Ovary (tissue), 9 donors: ENCODE results near the gene CRYBA1. TPM values are rescaled to one million over a fixed set of nuclear protein-coding genes. Genes with fewer than 3 reads are reported as not detected.

Experiments used
- DNase-seq, 5 donors: peaks; one replicate each; pipeline ENCODE4 v3.0.0-alpha.2; 2019 to 2020
- H3K27ac ChIP-seq, 2 donors: fragments of 200-600 bp; one replicate each; pipeline versions ENCODE4 v1.5.1 to v1.8.0; 2019 to 2022
- H3K27me3 ChIP-seq: fragments of 200-600 bp; one replicate; pipeline ENCODE4 v1.8.0; 2022
- H3K36me3 ChIP-seq: fragments of 200-600 bp; sonication (generic); one replicate; pipeline ENCODE4 v1.5.1; 2019
- H3K4me1 ChIP-seq: one replicate; pipeline ENCODE4 v1.8.1; 2013; ENCODE audit warnings: mild to moderate bottlenecking, moderate library complexity; ENCODE audit not compliant: insufficient read depth
- H3K4me3 ChIP-seq: fragments of 200-600 bp; sonication (generic); one replicate; pipeline ENCODE4 v1.5.1; 2017
- H3K9me3 ChIP-seq, 2 donors: fragments of 200-600 bp in 1 of 2; sonication (generic) in 1 of 2; one replicate each; pipeline versions ENCODE4 v1.5.1 to v1.8.1; 2013 to 2019; ENCODE audit warnings: mild to moderate bottlenecking in 1 of 2, moderate library complexity in 1 of 2
- CTCF ChIP-seq, 3 donors: fragments of 450-650 bp in 2 of 3; fragments of 200-600 bp in 1 of 3; IDR thresholded peaks; one replicate each; pipeline versions ENCODE4 v1.5.1 to v1.8.0; 2016 to 2022; ENCODE audit warnings: antibody characterized with exemption in 3 of 3, mild to moderate bottlenecking in 1 of 3
- EP300 ChIP-seq: sonication (generic); formaldehyde crosslinking; IDR thresholded peaks from one replicate; pipeline ENCODE4 v1.6.1; 2017; ENCODE audit warnings: antibody characterized with exemption
- POLR2A ChIP-seq: fragments of 450-650 bp; IDR thresholded peaks from one replicate; pipeline ENCODE4 v1.6.1; 2017; ENCODE audit warnings: antibody characterized with exemption, mild to moderate bottlenecking, moderate library complexity
- WGBS, 3 donors: extraction: QIAGEN DNeasy Blood & Tissue Kit in 1 of 3; methylation state at CpG; one replicate each; pipeline versions ENCODE4 v1.1.5 to v1.1.7; 2013 to 2017; 5-methylcytosine and 5-hydroxymethylcytosine counted together
- intact Hi-C, 4 donors: fragments of 100-400 bp; cut with DNase I; formaldehyde crosslinking; loops; one replicate each; pipeline versions ENCODE4 v1.11.0 to v1.15.1; 2022 to 2023
- polyA plus RNA-seq, 2 donors: library from polyadenylated mRNA; stranded (reverse); fragments of 200-250 nt in 1 of 2; fragments of 350-450 nt in 1 of 2; fragmentation: Illumina TruSeq in 1 of 2; extraction: RNeasy Lipid Tissue Mini Kit (QIAGEN cat#74804) in 1 of 2; gene quantifications; one replicate each; pipeline ENCODE4 v1.2.3, GENCODE V29; 2013 to 2014
- total RNA-seq, 7 donors: library from RNA; depleted of rRNA in 2 of 7; stranded (reverse); fragments of >200 nt in 2 of 7; fragmentation: NEBNext Ultra II Directional in 3 of 7; extraction: Animal tissue kit (Norgen Biotek cat#: 25700) in 3 of 7; gene quantifications; one replicate each; pipeline versions ENCODE4 v1.1.0 to v1.2.4, GENCODE V29; 2016 to 2023
- donor health status: DM: no; HTN: no; CAD: no; lungs with moderate emphysema.
- donor health status: DM: no; HTN: no; CAD: no.
- donor health status: Bipolar disorder and iron deficiency.
- donor health status: DM: yes; HTN: yes; CAD: no.
- donor health status: DM: no; HTN: no; CAD: no.
- donor health status: DM: yes; HTN: yes; CAD: no.

The CRYBA1 gene
- total and polyA plus RNA-seq, 9 donors: not detected

DNA sequence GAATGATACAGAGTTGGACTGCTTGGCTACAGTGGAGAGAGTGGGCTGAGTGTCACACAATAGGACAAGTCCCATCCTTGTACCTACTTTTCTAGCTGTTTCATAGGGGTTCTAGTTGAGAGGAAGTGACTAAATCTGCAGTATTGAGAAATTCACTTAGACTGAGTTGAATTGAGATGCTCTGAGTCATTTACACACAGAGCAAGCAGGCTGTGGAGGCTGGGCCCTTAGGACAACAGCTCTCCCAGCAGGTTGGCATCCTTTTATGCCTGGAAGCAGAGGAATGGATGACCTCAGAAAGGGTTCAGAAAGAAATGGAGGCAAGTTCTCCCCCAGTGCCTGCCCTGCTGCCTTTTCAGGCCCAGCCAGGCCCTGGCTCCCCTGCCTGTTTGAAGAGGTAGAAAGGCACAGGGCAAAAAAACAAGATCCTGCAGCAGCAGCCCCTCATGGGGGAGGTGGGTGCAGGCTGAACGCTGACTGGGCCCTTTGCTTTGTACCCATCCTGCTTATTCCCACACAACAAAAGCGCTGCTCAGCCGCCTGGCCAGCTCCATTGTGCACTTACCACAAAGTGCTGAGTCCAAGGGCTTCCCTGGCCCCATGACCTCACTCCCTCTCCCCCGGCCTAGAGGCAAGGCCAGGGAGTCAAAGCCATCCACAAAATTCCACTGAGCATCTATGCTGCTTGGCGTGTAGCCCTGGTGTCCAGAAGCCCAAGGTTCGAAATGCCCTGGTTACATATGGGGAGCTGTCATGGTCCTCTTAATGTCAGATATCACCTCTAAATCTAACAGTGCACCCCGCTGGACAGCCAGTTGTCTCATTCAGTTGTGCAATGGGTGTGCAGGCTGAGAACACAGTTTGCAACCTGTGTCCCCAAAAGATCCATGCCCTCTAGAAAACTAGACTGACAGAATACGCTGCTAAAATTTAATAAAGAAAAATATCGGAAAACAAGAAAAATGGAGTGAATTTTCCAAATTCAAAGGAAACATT lies 5.4 kb upstream of the CRYBA1 start:
- no peaks in the 10 kb centered on the region for H3K27me3 ChIP-seq
- H3K9me3 ChIP-seq: no peaks in the 10 kb centered on the region
- TF ChIP-seq POLR2A: no peak
- no peak for TF ChIP-seq EP300
- TF ChIP-seq CTCF (IDR thresholded peaks at IDR 0.05): no peak
- no peak overlapping the region for H3K4me3 ChIP-seq
- WGBS, 3 donors: 72 to 77% (median 73%) methylated on average over 9 of the region's 9 CpGs
- DNase-seq: no peak
- H3K36me3 ChIP-seq: no peaks in the 10 kb centered on the region
- H3K27ac ChIP-seq: no peak overlapping the region
- intact Hi-C loops: no loop called here
- peaks cover 1% of the 10 kb centered on the region for H3K4me1 ChIP-seq

DNA sequence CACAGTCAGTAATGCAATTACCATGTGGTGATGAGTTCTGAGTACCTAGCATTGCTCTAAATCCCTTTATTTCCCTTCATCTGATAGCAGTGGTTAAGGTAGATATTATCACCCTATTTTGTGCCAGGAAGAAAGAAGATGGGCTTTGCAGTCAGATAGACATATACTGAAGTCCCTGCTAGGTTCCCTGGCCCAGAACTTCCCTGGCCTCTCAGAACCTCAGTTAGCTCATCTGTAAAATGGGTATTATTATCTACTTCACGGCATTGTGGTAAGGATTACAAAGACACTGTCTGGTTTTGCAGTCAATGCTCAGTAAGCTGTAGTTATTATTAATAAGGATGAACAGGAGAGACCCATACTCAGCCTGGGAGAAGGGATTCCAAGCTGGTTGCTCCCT lies 4.6 kb upstream of the CRYBA1 start:
- H3K4me3 ChIP-seq: no peak overlapping the region
- H3K4me1 ChIP-seq: peaks cover 1% of the 10 kb centered on the region
- H3K9me3 ChIP-seq: no peaks in the 10 kb centered on the region
- TF ChIP-seq CTCF (IDR thresholded peaks at IDR 0.05) (no peak), EP300 (no peak)
- H3K27ac ChIP-seq: no peak overlapping the region
- DNase-seq: no peak
- WGBS, 3 donors: 84 to 100% (median 97%) methylated on average over 1 of the region's 1 CpG
- H3K27me3 ChIP-seq: no peaks in the 10 kb centered on the region
- H3K36me3 ChIP-seq: no peaks in the 10 kb centered on the region
- intact Hi-C loops: no loop called here

GRCh38 chr17:29242790-29243189 lies 3.9 kb upstream of the CRYBA1 start:
- intact Hi-C loops: no loop called here
- 95 to 98% (median 95%) methylated on average over 6 of the region's 6 CpGs for WGBS, 3 donors

DNA sequence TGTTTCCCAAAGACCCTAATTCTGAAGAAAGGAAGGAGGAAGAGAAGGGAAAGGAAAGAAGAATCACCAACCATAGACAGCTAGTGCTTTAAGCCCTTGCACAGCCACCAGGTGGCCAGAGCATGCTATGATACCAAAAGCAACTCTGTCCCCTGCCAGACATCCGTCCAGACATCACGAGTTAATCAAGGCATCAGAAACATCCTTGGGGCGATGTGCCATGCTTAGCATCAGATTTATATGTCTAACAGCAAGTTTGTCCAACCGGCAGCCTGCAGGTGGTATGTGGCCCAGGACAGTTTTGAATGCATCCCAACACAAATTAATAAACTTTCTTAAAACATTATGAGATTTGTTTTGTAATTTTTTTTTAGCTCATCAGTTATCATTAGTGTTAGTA lies 2.9 kb upstream of the CRYBA1 start:
- H3K9me3 ChIP-seq: no peaks in the 10 kb centered on the region
- TF ChIP-seq CTCF (IDR thresholded peaks at IDR 0.05) (no peak), EP300 (no peak), POLR2A (no peak)

More at GRCh38 chr17:29242790-29243189, 3.9 kb upstream of the CRYBA1 start:
- no peak overlapping the region for H3K4me3 ChIP-seq
- no peak for DNase-seq
- no peaks in the 10 kb centered on the region for H3K27me3 ChIP-seq
- H3K27ac ChIP-seq: no peak overlapping the region
- TF ChIP-seq POLR2A (no peak), EP300 (no peak), CTCF (IDR thresholded peaks at IDR 0.05) (no peak)
- no peaks in the 10 kb centered on the region for H3K9me3 ChIP-seq
- no peaks in the 10 kb centered on the region for H3K36me3 ChIP-seq
- peaks cover 1% of the 10 kb centered on the region for H3K4me1 ChIP-seq

More for the DNA sequence above, 2.9 kb upstream of the CRYBA1 start:
- WGBS, 3 donors: 3 to 33% (median 21%) methylated on average over 4 of the region's 4 CpGs
- Histone ChIP-seq H3K27me3 (no peaks in the 10 kb centered on the region), H3K4me3 (no peak overlapping the region), H3K27ac (no peak overlapping the region), H3K36me3 (no peaks in the 10 kb centered on the region), H3K4me1 (peaks cover 1% of the 10 kb centered on the region)
- intact Hi-C loops: no loop called here
- no peak for DNase-seq
